Retina (tissue), 1 donor: ENCODE measurements around the gene PPP1CA.

ENCODE experiments used
- DNase-seq: peaks from one replicate; pipeline ENCODE4 v3.0.0-alpha.2; 2016

PPP1CA gene

DNA sequence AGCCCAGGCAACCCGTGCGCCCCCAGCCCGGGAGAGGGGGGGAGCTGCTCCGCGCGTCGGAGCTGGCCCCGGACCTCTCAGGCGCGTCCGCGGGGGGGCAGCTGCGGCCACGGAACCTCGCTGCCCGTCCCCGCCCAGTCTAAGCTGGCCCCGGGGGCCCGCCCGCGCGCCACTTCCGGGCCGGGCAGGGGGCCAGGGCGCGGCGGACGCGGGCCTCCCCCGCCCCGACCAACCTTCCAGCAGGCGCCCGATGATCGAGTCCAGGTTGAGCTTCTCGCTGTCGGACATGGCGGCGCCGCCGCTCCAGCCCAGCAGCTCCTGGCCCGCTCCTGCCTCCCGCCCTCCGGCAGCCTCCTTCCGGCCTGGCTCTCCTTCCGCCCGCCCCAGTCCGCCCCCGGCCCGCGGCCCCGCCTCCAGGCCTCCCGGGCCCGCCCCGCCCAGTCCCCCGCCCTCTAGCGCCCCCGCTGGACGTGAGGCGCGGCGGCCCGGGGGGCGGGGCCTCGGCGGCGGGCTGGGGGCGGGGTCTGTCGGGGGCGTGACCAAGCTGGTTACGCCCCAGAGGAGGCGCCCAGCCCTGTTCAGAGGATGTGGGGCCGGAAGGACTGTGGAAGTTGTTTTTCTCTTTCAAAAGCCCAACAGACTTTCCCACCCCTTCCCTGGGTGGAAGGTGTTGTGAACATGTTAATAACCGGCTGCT lies at the start of gene PPP1CA:
PPP1CA (minus strand) TSS at position 364 of the 697 bp plus-strand sequence; CDS start at position 288, 76 bp downstream.
- DNase-seq, result peak; percentile 70

- no peak for DNase-seq
Observed at GRCh38 chr11:67450796-67451657, 49.4 kb upstream of the PPP1CA start.

DNA sequence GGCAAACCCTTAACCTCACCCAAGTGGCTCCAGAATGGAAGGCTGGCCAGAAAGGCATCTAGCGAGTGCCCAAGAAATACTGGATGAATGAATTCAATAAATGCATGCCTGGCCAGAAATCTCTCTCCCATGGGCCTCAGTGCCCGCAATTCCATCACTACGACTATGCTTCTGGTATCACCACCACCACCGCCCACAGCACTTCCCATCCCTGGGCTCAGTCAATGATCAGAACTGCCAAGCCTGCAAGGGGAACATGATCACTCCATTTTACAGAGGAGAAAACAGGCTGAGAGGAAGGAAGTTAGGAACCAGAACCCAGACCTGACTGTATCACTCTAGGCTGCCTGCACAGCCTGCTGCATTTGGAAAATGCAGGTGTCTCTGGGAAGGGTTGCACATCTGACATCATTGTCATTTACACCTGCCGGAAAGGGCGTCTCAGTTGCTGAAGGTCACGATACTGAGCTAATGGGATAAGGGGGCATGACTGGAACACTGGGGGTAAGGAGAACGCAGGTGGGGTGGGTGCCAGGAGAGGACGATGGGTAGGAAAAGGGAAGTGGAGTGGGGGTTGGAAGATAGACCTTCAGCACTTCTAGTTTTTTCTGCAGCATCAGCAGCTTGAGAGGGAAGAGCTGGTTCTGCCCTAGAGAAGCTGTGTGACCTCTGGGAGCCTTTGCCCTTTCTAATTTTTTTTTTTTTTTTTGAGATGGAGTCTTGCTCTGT lies 47.6 kb upstream of the PPP1CA start:
- no peak for DNase-seq

DNA sequence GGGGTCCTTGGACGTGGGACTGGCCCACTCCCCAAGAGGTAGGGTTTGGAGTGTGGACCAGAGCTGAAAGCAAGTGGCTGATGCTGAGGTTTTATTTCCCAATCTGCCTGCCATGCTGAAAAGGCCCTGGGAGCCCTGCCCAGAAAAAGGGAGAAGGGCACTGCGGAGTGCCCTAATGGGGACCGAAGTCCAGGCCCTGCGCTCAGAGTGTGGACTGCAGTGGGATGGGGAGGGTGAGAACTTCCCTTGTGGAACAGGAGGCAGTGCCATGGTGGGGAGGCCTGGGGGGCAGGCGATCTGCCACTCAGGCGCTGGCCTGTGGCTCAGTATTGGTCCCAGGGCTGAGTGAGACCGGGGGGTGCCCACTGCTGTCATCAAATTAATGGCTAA lies 46.6 kb upstream of the PPP1CA start:
- DNase-seq, result no peak

- DNase-seq, result no peak
Observed at GRCh38 chr11:67445515-67445914, 43.9 kb upstream of the PPP1CA start.

DNA sequence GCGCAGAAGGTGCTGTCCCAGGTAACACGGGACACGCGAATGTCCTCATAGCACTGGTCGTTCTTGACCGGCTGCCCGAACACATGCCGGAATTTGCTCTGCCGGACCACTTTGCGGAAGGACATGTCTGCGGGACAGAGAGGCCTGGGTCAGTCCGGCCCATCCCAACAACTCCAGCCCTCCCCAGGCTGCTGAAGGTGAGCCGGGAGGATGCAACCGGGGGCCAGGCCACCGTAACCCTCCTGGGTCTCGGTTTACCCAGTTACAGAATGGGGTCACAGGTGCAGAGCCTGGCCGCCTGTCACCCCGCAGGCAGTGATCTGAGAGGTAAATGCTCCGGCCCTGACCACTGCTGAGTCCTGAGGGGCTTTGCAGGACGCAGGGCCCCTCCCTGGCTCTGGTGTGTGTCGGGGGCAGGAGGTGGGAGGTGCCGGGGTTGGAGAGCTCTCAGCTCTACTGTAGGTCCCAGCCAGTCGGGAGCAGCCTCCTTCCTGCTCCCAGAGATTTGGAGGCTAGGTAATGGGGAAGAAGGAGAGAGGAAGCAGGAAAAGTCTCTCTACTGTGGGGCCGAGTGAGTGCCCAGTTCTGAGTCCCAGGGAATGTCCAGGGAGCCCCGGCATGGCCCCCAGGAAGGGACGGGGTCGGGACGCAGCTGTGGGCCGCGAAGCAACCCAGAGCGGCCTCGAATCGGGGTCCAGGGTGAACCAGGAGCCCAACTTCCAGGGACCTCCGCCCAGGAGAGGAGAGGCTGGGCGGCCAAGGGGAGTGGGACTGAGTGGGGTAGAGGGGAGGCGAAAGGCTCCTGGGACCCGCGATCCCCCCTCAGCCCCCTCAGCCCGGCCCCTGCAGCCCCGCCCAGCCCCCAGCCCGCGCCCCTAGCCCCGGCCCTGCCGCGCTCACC lies 41.1 kb upstream of the PPP1CA start:
- peak; percentile 41 for DNase-seq

- DNase-seq, result no peak
Observed at GRCh38 chr11:67441731-67442351, 40.2 kb upstream of the PPP1CA start.

- DNase-seq, result no peak
Observed at GRCh38 chr11:67441098-67441563, 39.5 kb upstream of the PPP1CA start.

- DNase-seq, result no peak
Observed at GRCh38 chr11:67440229-67441097, 38.8 kb upstream of the PPP1CA start.

GRCh38 chr11:67439321-67440228 lies 37.9 kb upstream of the PPP1CA start:
- DNase-seq, result no peak

- DNase-seq, result no peak
Observed at GRCh38 chr11:67438158-67438902, 36.7 kb upstream of the PPP1CA start.

DNA sequence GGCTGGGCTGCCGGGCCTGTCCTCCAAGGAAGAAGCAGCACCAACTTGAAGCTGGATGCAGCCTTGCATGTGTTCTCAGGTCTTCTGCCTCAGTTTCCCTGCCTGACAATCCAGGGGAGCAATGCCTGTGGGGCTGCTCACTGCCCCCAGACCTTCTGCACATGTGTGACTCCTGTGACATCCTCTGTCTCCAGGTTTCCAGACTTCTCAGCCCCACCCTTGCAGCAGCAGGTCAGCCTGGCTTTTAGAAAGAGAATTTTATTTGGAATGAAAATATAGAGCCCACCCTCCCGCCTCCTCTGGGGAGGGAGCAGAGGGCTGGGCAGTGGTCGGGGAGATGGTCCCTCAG lies 36.1 kb upstream of the PPP1CA start:
- DNase-seq, result no peak

- no peak for DNase-seq
Observed at GRCh38 chr11:67437082-67437808, 35.6 kb upstream of the PPP1CA start, which contains the start of gene PTPRCAP. TSS of gene PTPRCAP (minus strand) at chr11:67437682. CDS start at chr11:67437619, 63 bp downstream.

DNA sequence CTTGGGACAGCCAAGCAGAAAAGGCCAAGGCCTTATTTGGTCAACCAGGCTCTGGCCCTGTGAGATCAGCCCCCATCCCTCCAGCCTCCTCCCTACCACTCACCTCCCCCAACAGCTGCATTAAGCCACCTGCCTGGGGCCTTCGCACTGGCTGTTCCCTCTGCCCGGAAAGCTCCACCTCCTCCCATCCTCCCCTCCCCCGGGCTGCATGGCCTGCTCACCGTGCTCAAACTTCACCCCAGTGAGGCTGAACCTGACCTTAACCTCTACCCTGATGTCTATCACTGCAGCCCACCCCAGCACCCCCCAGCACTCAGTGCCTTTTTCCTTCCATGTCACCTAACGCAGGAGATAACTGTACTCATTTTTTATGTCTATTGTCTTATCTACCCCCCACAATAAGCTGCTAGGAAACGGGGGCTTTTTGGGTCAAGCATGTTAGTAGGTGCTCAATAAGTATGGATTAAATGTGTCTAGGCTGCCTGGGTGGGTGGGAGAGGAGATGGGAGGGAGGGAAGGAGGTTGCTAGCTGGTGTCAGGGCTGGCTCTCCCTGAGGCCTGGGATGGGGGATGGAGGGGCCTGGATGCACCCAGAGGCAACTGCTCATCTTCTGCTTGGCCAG lies 34.9 kb upstream of the PPP1CA start:
- no peak for DNase-seq

GRCh38 chr11:67435727-67436458 lies 34.2 kb upstream of the PPP1CA start:
- DNase-seq, result no peak

DNA sequence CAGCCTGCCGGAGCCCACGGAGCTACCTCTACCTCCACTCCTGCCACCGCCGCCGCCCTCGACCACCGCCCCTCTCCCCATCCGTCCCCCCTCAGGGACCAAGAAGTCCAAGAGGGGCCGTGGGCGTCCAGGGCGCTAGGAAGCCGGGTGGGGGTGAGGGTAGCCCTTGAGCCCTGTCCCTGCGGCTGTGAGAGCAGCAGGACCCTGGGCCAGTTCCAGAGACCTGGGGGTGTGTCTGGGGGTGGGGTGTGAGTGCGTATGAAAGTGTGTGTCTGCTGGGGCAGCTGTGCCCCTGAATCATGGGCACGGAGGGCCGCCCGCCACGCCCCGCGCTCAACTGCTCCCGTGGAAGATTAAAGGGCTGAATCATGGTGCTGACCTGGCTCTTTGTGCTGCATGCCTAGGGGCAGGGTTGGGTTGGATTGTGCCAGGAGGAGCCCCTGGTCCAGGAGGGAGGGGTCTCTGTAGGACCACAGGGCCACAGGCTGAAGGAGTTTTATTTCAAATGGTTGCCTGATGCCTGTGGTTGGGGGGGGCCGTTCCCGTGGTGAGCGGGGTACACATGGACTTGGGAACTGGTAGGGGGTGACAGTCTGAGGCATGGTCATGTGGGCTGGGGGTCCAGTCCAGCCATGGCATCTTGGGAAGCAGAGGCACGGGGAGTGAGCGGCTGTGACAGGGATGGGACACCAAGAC lies 33.5 kb upstream of the PPP1CA start:
- no peak for DNase-seq
